HFFc6 (cell line): ENCODE measurements around the gene SAP30BP. TPM values are rescaled to one million over a fixed set of nuclear protein-coding genes. Genes with fewer than 3 reads are reported as not detected.

Experiments used
- DNase-seq: peaks from one replicate; pipeline ENCODE4 v3.0.0-alpha.2; 2018
- H3K27ac Mint-ChIP-seq: 2 replicates; pipeline ENCODE4 v1.8.0; 2020; ENCODE audit warnings: mild to moderate bottlenecking, mixed read lengths
- H3K27me3 Mint-ChIP-seq: 2 replicates; pipeline ENCODE4 v1.8.0; 2021; ENCODE audit warnings: mild to moderate bottlenecking, moderate library complexity, mixed read lengths; ENCODE audit not compliant: insufficient read depth
- H3K36me3 Mint-ChIP-seq: 2 replicates; pipeline ENCODE4 v1.8.0; 2021; ENCODE audit warnings: low read depth, mixed read lengths
- H3K4me1 Mint-ChIP-seq: 2 replicates; pipeline ENCODE4 v1.8.0; 2020; ENCODE audit warnings: low read depth, mixed read lengths
- H3K4me3 Mint-ChIP-seq: 2 replicates; pipeline ENCODE4 v1.8.0; 2020; ENCODE audit warnings: mild to moderate bottlenecking, moderate library complexity, mixed read lengths
- H3K9me3 Mint-ChIP-seq: 2 replicates; pipeline ENCODE4 v1.8.0; 2020; ENCODE audit warnings: mild to moderate bottlenecking, mixed read lengths
- total RNA-seq, 6 experiments: library from RNA; stranded (reverse); fragmentation: NEBNext Ultra II Directional; extraction: Animal tissue kit (Norgen Biotek cat#: 25700); gene quantifications; 2 replicates in 1 of 6; 3 replicates in 5 of 6; pipeline ENCODE4 v1.2.3, GENCODE V29; 2021
- TF ChIP-seq, protein P1 (sequence below): fragments of 200-600 bp; sonication (generic); IDR thresholded peaks from 2 replicates; pipeline ENCODE4 v1.5.0; 2021; ENCODE audit warnings: antibody characterized with exemption, mild to moderate bottlenecking

The SAP30BP gene
- total RNA-seq, 6 experiments from 2014 or later = 68.4 to 81.5 (median 71.4) TPM

DNA sequence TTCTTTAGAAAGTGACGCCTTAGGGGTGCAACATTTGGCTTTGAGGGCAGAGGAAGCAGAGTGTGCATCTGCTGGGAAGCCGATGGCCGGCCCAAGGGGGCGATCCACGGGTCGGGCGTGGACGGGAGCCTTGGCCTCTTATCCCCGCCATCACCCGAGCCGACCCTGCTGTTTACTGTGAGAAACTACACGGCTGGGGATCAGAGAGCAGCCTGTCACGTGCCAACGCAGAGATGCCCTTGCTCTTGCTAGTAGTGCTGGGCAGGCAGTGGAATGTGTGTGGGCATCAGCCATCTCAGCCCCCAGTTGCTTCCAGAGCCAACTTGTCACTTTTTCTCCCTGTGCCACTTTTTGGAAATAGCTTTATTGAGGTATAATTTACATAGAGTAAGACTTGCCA, 27.4 kb downstream of the SAP30BP start:
- Mint-ChIP-seq H3K4me3 (peak overlapping the region; percentile 84), H3K36me3 (peaks cover 50% of the 10 kb centered on the region), H3K4me1 (peaks cover 83% of the 10 kb centered on the region)

GRCh38 chr17:75695141-75695829, 28.1 kb downstream of the SAP30BP start:
- peak; percentile 89 for DNase-seq
- Mint-ChIP-seq H3K4me3 (peak overlapping the region; percentile 84), H3K27me3 (no peaks in the 10 kb centered on the region), H3K27ac (peak overlapping the region; percentile 98), H3K36me3 (peaks cover 49% of the 10 kb centered on the region), H3K4me1 (peaks cover 84% of the 10 kb centered on the region), H3K9me3 (peaks cover 3% of the 10 kb centered on the region; the same call in 1 of the 2 replicates)
- TF ChIP-seq, protein P1, sequence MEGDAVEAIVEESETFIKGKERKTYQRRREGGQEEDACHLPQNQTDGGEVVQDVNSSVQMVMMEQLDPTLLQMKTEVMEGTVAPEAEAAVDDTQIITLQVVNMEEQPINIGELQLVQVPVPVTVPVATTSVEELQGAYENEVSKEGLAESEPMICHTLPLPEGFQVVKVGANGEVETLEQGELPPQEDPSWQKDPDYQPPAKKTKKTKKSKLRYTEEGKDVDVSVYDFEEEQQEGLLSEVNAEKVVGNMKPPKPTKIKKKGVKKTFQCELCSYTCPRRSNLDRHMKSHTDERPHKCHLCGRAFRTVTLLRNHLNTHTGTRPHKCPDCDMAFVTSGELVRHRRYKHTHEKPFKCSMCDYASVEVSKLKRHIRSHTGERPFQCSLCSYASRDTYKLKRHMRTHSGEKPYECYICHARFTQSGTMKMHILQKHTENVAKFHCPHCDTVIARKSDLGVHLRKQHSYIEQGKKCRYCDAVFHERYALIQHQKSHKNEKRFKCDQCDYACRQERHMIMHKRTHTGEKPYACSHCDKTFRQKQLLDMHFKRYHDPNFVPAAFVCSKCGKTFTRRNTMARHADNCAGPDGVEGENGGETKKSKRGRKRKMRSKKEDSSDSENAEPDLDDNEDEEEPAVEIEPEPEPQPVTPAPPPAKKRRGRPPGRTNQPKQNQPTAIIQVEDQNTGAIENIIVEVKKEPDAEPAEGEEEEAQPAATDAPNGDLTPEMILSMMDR = no peak

More for the DNA sequence above, 27.4 kb downstream of the SAP30BP start:
- no peaks in the 10 kb centered on the region for H3K27me3 Mint-ChIP-seq
- DNase-seq = no peak
- peak overlapping the region; percentile 98 for H3K27ac Mint-ChIP-seq
- TF ChIP-seq, protein P1 = no peak
- H3K9me3 Mint-ChIP-seq = peaks cover 3% of the 10 kb centered on the region; the same call in 1 of the 2 replicates

- TF ChIP-seq, protein P1 = no peak
- H3K9me3 Mint-ChIP-seq = peaks cover 3% of the 10 kb centered on the region; the same call in 1 of the 2 replicates
- no peak for DNase-seq
- peaks cover 84% of the 10 kb centered on the region for H3K4me1 Mint-ChIP-seq
- H3K36me3 Mint-ChIP-seq = peaks cover 47% of the 10 kb centered on the region
- H3K27me3 Mint-ChIP-seq = no peaks in the 10 kb centered on the region; the same call in 1 of the 2 replicates
- peak overlapping the region; percentile 17; the same call in 1 of the 2 replicates for H3K4me3 Mint-ChIP-seq
- peak overlapping the region; percentile 98 for H3K27ac Mint-ChIP-seq
Observed at GRCh38 chr17:75695830-75696271, 28.7 kb downstream of the SAP30BP start.

DNA sequence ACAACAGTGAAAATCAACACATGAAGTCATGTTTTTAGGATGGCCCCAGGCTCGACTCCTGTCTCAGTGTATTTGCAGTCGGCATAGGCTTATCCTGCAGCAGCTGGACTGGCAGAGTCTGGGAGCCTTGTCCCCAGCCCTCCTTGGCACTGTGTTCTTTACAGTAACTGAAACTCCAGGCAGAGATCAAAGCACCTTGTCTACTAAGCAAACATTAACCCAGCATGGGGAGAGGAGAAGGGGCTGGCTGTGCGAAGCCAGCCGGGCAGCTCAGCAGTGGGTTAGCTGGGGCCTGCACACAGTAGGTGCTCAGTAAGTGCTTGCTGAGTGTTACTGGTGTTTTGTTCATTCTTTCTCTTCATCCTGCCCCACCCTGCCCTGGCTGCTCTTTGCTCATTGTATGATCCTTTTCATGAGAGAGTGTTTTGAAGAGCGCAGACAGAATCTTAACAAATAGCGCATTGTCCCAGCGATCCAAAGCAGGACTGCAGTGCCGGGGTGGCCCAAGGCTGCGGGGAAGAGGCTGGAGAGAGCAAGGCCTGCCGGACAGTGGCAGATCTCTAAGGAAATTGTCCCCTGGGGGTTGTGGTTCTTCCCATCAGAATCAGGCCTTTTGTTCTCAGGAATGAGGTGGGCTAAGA, 30.6 kb downstream of the SAP30BP start:
- peaks cover 3% of the 10 kb centered on the region; the same call in 1 of the 2 replicates for H3K9me3 Mint-ChIP-seq
- no peak for DNase-seq
- H3K27me3 Mint-ChIP-seq = no peaks in the 10 kb centered on the region; the same call in 1 of the 2 replicates
- H3K27ac Mint-ChIP-seq = peak overlapping the region; percentile 51
- H3K4me1 Mint-ChIP-seq = peaks cover 75% of the 10 kb centered on the region
- H3K4me3 Mint-ChIP-seq = no peak overlapping the region
- TF ChIP-seq, protein P1 = no peak
- H3K36me3 Mint-ChIP-seq = peaks cover 49% of the 10 kb centered on the region

DNA sequence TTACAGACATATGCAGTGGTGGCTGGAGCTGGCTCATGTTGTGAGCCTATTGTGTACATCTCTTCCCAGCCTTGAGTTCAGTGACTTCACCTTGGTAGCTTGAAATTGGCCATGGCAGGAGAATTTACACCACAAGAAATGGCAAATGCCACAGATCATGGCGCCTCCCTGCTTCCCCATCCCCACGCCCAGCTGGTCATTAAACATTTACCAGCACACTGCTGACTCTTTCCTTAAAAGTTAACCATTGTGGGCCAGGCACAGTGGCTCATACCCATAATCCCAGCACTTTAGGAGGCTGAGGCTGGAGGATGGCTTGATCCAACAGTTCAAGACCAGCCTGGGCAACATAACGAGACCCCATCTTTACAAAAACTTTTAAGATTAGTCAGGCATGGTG, 31.5 kb downstream of the SAP30BP start:
- Mint-ChIP-seq H3K9me3 (peaks cover 3% of the 10 kb centered on the region; the same call in 1 of the 2 replicates), H3K27ac (peak overlapping the region; percentile 45; the same call in 1 of the 2 replicates), H3K4me1 (peaks cover 69% of the 10 kb centered on the region), H3K4me3 (no peak overlapping the region), H3K36me3 (peaks cover 55% of the 10 kb centered on the region), H3K27me3 (no peaks in the 10 kb centered on the region; the same call in 1 of the 2 replicates)
- no peak for DNase-seq
- TF ChIP-seq, protein P1 = no peak
